BE2C (cell line): ENCODE data around the gene DCLK1. TPM values are rescaled to one million over a fixed set of nuclear protein-coding genes. Genes with fewer than 3 reads are reported as not detected.

ENCODE experiments used
- DNase-seq: peaks from one replicate; pipeline ENCODE4 v3.0.0-alpha.2; 2020
- H3K27me3 ChIP-seq: fragments of 250-450 bp; sonication (Bioruptor Pico); 2 replicates; pipeline ENCODE4 v1.5.1; 2020; ENCODE audit warnings: mild to moderate bottlenecking
- H3K36me3 ChIP-seq: fragments of 250-450 bp; sonication (Bioruptor Pico); 2 replicates; pipeline ENCODE4 v1.5.1; 2020; ENCODE audit warnings: mild to moderate bottlenecking
- H3K4me1 ChIP-seq: fragments of 250-450 bp; sonication (Bioruptor Pico); 2 replicates; pipeline ENCODE4 v1.5.1; 2020
- H3K4me3 ChIP-seq: 2 replicates; pipeline ENCODE4 v1.5.1; 2011; ENCODE audit warnings: low read depth, low read length
- H3K9me3 ChIP-seq: fragments of 250-450 bp; sonication (Bioruptor Pico); 2 replicates; pipeline ENCODE4 v1.5.1; 2020
- polyA plus RNA-seq: library from polyadenylated mRNA; unstranded; fragments of >200 nt; gene quantifications from one replicate; pipeline ENCODE4 v1.2.1, GENCODE V29; 2012; ENCODE audit warnings: low read depth, missing spikeins; ENCODE audit not compliant: insufficient read length, insufficient read depth
- TF ChIP-seq, protein P1 (sequence below): IDR thresholded peaks from 2 replicates; pipeline ENCODE4 v1.5.1; 2012; ENCODE audit warnings: mild to moderate bottlenecking, low read depth, low read length

Gene DCLK1
- polyA plus RNA-seq: 1.9 TPM

DNA sequence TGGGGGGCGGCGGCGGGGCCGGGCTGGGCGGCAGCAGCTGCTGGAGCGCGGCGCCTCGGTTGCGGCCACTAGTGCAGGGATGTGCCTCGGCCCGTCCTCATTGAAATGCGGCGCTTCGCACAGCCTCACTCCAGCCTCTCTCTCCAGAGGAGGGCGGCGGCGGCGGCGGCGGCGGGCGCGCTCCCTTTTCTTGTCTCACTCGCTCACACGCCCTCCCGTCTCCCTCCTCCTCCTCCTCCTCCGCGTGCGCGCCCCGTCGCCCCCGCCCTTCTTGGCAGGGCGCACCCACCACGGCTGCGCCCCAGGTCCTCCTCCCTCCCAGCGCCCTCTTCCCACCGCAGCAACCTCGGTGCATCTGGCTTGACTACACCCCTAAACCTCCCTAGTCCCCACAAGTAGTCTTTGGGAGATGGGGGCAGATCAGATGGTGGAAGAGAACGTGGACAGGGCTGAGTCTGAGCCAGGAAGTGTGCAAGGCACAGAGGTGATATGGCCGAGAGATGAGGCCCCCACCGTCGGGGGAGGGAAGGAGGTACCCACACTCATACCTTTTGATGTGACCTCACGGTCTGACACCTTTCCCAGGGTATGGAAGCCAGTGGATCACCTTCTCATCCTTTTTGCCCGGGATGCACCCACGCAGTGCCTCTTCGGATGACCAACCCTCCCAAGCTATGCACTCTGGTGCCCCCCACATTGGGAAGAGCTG, at the start of gene DCLK1:
Gene DCLK1 (minus strand): TSS at position 161 of the 709 bp plus-strand sequence.
- H3K9me3 ChIP-seq: no peaks in the 10 kb centered on the region
- TF ChIP-seq, protein P1, sequence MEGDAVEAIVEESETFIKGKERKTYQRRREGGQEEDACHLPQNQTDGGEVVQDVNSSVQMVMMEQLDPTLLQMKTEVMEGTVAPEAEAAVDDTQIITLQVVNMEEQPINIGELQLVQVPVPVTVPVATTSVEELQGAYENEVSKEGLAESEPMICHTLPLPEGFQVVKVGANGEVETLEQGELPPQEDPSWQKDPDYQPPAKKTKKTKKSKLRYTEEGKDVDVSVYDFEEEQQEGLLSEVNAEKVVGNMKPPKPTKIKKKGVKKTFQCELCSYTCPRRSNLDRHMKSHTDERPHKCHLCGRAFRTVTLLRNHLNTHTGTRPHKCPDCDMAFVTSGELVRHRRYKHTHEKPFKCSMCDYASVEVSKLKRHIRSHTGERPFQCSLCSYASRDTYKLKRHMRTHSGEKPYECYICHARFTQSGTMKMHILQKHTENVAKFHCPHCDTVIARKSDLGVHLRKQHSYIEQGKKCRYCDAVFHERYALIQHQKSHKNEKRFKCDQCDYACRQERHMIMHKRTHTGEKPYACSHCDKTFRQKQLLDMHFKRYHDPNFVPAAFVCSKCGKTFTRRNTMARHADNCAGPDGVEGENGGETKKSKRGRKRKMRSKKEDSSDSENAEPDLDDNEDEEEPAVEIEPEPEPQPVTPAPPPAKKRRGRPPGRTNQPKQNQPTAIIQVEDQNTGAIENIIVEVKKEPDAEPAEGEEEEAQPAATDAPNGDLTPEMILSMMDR: no peak
- H3K4me3 ChIP-seq: peak within 1 kb of the TSS; percentile 65
- DNase-seq: peak; percentile 74
- H3K27me3 ChIP-seq: no peaks in the 10 kb centered on the region; the same call in 1 of the 2 replicates
- H3K4me1 ChIP-seq: no peaks in the 10 kb centered on the region; the same call in 1 of the 2 replicates
- no peaks in the 10 kb centered on the region for H3K36me3 ChIP-seq

DNA sequence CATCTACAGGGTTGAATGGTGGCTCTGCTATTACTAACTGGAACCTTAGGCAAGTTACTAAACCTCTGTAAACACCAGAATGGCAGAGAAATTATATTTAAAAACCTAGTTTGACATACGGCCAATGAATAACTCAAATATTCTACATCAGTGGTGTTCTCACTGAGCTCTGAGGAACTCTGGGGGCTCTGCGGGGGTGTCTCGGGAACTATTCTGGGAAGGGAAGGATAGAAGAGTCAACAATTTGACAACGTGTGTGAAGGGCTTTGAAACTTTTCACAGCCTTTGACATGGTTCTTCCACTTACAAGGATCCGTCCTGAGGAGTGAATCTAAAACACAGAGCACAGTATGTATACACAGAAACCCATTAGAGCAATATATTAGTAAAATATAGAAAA, 44.4 kb upstream of the DCLK1 start:
- no peak for DNase-seq
- Histone ChIP-seq H3K36me3 (no peaks in the 10 kb centered on the region), H3K27me3 (no peaks in the 10 kb centered on the region), H3K9me3 (no peaks in the 10 kb centered on the region), H3K4me3 (no peak overlapping the region), H3K4me1 (no peaks in the 10 kb centered on the region)
- TF ChIP-seq, protein P1: no peak

DNA sequence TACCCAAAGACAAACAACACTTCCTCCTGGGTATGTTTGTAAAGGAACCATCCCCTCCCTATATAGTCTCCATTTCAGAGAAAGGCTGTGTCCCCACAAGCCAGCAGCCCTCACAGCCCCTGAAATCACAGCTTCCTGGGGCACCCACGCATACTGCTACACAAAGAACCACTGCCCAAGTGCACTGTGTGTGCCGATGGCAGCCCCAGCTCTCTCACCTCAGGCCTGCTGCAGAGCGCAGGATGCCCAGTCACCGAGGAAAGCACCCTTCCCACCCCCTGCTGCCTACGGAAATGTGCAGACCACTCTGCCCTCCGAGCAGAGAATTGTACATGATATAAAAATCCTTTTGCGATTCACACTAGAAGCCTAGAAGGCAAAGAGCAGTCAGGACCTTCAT, 43.7 kb upstream of the DCLK1 start:
- no peaks in the 10 kb centered on the region for H3K4me1 ChIP-seq
- no peak for DNase-seq
- H3K4me3 ChIP-seq: no peak overlapping the region
- H3K36me3 ChIP-seq: no peaks in the 10 kb centered on the region
- TF ChIP-seq, protein P1: no peak
- H3K27me3 ChIP-seq: no peaks in the 10 kb centered on the region
- H3K9me3 ChIP-seq: no peaks in the 10 kb centered on the region

DNA sequence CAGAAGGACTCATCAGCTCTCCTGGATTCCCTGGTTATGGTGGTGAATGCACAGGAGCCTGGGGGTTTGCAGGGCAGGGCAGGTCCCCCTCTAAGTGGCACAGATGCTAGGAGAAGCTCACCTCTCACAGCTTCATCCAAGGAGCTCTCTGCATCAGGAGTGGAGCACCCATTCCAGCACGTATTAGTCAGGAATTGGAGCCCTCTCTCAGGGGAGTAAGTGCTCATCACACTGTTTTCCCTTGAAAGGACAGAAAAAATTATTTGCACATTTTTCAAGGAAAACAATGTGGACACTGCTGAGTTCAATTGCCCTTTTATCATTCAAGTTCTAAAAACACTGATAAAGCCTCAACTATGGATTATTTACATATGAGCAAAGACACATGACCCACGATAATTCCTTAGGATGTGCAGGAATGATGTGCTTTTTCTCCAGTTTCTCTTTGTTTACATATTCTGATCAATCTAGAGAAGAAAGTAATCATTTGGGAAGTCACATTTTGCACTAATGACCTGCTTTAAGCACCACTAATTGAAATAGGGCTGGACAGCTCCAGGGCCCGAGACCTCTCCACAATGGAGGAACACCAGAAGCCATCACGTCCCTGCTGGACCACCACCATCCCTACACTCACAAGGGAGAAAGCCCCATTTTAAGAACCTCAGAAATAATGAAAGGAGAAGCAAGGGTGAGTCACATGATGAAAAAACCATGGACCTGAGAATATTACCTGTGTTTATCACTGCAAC, 42.6 kb upstream of the DCLK1 start:
- no peaks in the 10 kb centered on the region for H3K4me1 ChIP-seq
- TF ChIP-seq, protein P1: no peak
- H3K9me3 ChIP-seq: no peaks in the 10 kb centered on the region
- no peaks in the 10 kb centered on the region for H3K36me3 ChIP-seq
- no peak for DNase-seq
- no peaks in the 10 kb centered on the region for H3K27me3 ChIP-seq
- no peak overlapping the region for H3K4me3 ChIP-seq

DNA sequence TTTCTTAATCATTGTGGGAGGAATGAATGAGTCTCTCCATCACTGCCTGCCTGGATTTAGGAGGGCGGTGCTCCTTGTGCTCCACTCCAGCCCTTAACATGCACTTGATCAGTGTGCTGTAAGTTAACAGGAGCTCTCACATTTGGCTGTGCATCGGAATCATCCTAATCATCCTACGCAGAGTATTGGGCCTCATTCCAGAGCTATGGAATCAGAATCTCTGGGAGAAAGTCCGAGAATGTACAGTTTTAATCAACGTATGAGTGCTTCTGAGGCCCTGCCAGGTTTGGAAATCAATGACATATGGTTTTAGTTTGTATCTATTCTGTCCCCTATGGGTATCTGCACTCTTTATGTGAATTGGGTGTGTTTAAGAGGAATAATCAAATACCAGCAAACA, 34.9 kb upstream of the DCLK1 start:
- Histone ChIP-seq H3K4me1 (peaks cover 6% of the 10 kb centered on the region; the same call in 1 of the 2 replicates), H3K9me3 (no peaks in the 10 kb centered on the region), H3K4me3 (no peak overlapping the region), H3K27me3 (no peaks in the 10 kb centered on the region), H3K36me3 (no peaks in the 10 kb centered on the region)
- TF ChIP-seq, protein P1: no peak
- no peak for DNase-seq
